IMR-90 (cell line): ENCODE results near the gene DAB1. TPM values are rescaled to one million over a fixed set of nuclear protein-coding genes. Genes with fewer than 3 reads are reported as not detected.

Experiments
- ATAC-seq: fragments of 200-7000 bp; cut with Tn5 transposase; 2 replicates; pipeline ENCODE4 v1.9.1; 2020; ENCODE audit warnings: low read depth, mild to moderate bottlenecking, moderate library complexity
- BruUV-seq: library from RNA; stranded (reverse); fragments of 400-500 nt; replicated peaks from 2 replicates; lab custom pipeline; 2021; lab: Mats Ljungman, UMichigan
- CTCF ChIA-PET: fragments of 300-600 bp; formaldehyde crosslinking; extraction: SDS; loops from one replicate; lab custom pipeline; 2021; ENCODE audit warnings: antibody characterized with exemption; lab: Yijun Ruan, JAX
- POLR2A ChIA-PET: fragments of 300-600 bp; sonication (Branson Sonifier 250); formaldehyde crosslinking; loops from one replicate; lab custom pipeline; 2022; ENCODE audit warnings: antibody characterized with exemption; ENCODE audit not compliant: unreplicated experiment; lab: Charles Lee
- DNase-seq: peaks from one replicate; pipeline ENCODE4 v3.0.0; 2013
- H2AFZ ChIP-seq: replicated peaks from 2 replicates; pipeline ENCODE3; 2013; ENCODE audit warnings: low read length, mild to moderate bottlenecking; ENCODE audit not compliant: poor library complexity
- H2AK5ac ChIP-seq: 2 replicates; pipeline ENCODE4 v1.6.1; 2013; ENCODE audit warnings: low read depth, low read length, inconsistent platforms
- H2AK9ac ChIP-seq: replicated peaks from 2 replicates; pipeline ENCODE3; 2013; ENCODE audit warnings: mild to moderate bottlenecking, low read depth, low read length, moderate library complexity; ENCODE audit not compliant: poor library complexity
- H2BK120ac ChIP-seq: 2 replicates; pipeline ENCODE4 v1.6.1; 2013; ENCODE audit warnings: low read depth, low read length, inconsistent platforms
- H2BK15ac ChIP-seq: 3 replicates; pipeline ENCODE4 v1.6.1; 2013; ENCODE audit warnings: low read depth, low read length, inconsistent platforms
- H2BK20ac ChIP-seq: 2 replicates; pipeline ENCODE4 v1.6.1; 2013; ENCODE audit warnings: low read depth, mild to moderate bottlenecking, inconsistent platforms, low read length, moderate library complexity
- H2BK5ac ChIP-seq: 2 replicates; pipeline ENCODE4 v1.6.1; 2013; ENCODE audit warnings: mild to moderate bottlenecking, low read depth, low read length, inconsistent platforms; ENCODE audit not compliant: poor library complexity, severe bottlenecking
- H3K14ac ChIP-seq: replicated peaks from 2 replicates; pipeline ENCODE4 v1.6.1; 2013; ENCODE audit warnings: low read depth, low read length, inconsistent platforms
- H3K18ac ChIP-seq: 2 replicates; pipeline ENCODE4 v1.6.1; 2013; ENCODE audit warnings: low read depth, low read length, control low read depth
- H3K23ac ChIP-seq: 2 replicates; pipeline ENCODE4 v1.6.1; 2013; ENCODE audit warnings: low read depth, low read length, inconsistent platforms
- H3K27ac ChIP-seq: 2 replicates; pipeline ENCODE4 v1.5.1; 2013; ENCODE audit warnings: mild to moderate bottlenecking, control low read depth, low read length; ENCODE audit not compliant: insufficient read depth
- H3K27me3 ChIP-seq: 2 replicates; pipeline ENCODE4 v1.6.1; 2013; ENCODE audit warnings: low read length; ENCODE audit not compliant: control insufficient read depth, insufficient read depth
- H3K36me3 ChIP-seq: 2 replicates; pipeline ENCODE4 v1.6.1; 2013; ENCODE audit warnings: low read length, mixed read lengths; ENCODE audit not compliant: control insufficient read depth, insufficient read depth
- H3K4ac ChIP-seq: 2 replicates; pipeline ENCODE4 v1.6.1; 2013; ENCODE audit warnings: low read depth, low read length, inconsistent platforms
- H3K4me1 ChIP-seq: 2 replicates; pipeline ENCODE4 v1.6.1; 2013; ENCODE audit warnings: low read length, mixed read lengths; ENCODE audit not compliant: control insufficient read depth, insufficient read depth
- H3K4me2 ChIP-seq: 2 replicates; pipeline ENCODE4 v1.6.1; 2013; ENCODE audit warnings: low read depth, mild to moderate bottlenecking, control low read depth, low read length, moderate library complexity
- H3K4me3 ChIP-seq: 2 replicates; pipeline ENCODE4 v1.5.1; 2013; ENCODE audit warnings: low read depth, mild to moderate bottlenecking, control low read depth, low read length, moderate library complexity; ENCODE audit not compliant: insufficient read depth
- H3K56ac ChIP-seq: 2 replicates; pipeline ENCODE4 v1.6.1; 2013; ENCODE audit warnings: low read length, inconsistent platforms; ENCODE audit not compliant: insufficient read depth; ENCODE audit errors: extremely low read depth
- H3K79me1 ChIP-seq, 2 experiments: 2 replicates each; pipeline ENCODE4 v1.6.1; 2013; ENCODE audit warnings: low read length in 2 of 2, inconsistent platforms in 1 of 2, low read depth in 1 of 2
- H3K9ac ChIP-seq: 2 replicates; pipeline ENCODE4 v1.6.1; 2013; ENCODE audit warnings: low read depth, low read length, control low read depth
- H3K9me1 ChIP-seq: 2 replicates; pipeline ENCODE4 v1.6.1; 2013; ENCODE audit warnings: low read length, inconsistent platforms; ENCODE audit not compliant: insufficient read depth
- H3K9me3 ChIP-seq: 2 replicates; pipeline ENCODE4 v1.6.1; 2013; ENCODE audit warnings: low read length; ENCODE audit not compliant: control insufficient read depth, insufficient read depth
- H4K20me1 ChIP-seq: 2 replicates; pipeline ENCODE4 v1.6.1; 2013; ENCODE audit warnings: low read length, inconsistent platforms; ENCODE audit not compliant: insufficient read depth
- H4K5ac ChIP-seq: 2 replicates; pipeline ENCODE4 v1.6.1; 2013; ENCODE audit warnings: mild to moderate bottlenecking, low read depth, low read length, control low read depth
- H4K8ac ChIP-seq, 2 experiments: 2 replicates each; pipeline ENCODE4 v1.6.1; 2013; ENCODE audit warnings: low read depth in 2 of 2, low read length in 2 of 2, control low read depth in 1 of 2, inconsistent platforms in 1 of 2
- H4K91ac ChIP-seq: 2 replicates; pipeline ENCODE4 v1.6.1; 2013; ENCODE audit warnings: low read depth, low read length, inconsistent platforms; ENCODE audit not compliant: insufficient read depth
- BHLHE40 ChIP-seq: fragments of 150-350 bp; IDR thresholded peaks from 2 replicates; pipeline ENCODE4 v1.6.1; 2016; ENCODE audit warnings: mild to moderate bottlenecking, low read depth, low read length
- CHD1 ChIP-seq: IDR thresholded peaks from 2 replicates; pipeline ENCODE4 v1.6.1; 2012; ENCODE audit warnings: low read depth, low read length, improper control_type of control experiment
- CTCF ChIP-seq: conservative IDR thresholded peaks from 2 replicates; pipeline ENCODE4 v1.5.1; 2012; ENCODE audit warnings: mild to moderate bottlenecking, low read depth, low read length, improper control_type of control experiment
- MAFK ChIP-seq: IDR thresholded peaks from 2 replicates; pipeline ENCODE4 v1.6.1; 2012; ENCODE audit warnings: low read depth, low read length, improper control_type of control experiment
- MAZ ChIP-seq: IDR thresholded peaks from 2 replicates; pipeline ENCODE4 v1.6.1; 2012; ENCODE audit warnings: low read depth, mild to moderate bottlenecking, low read length, improper control_type of control experiment, moderate library complexity, borderline replicate concordance
- USF2 ChIP-seq: fragments of 150-350 bp; IDR thresholded peaks from 2 replicates; pipeline ENCODE4 v1.6.1; 2017; ENCODE audit warnings: mild to moderate bottlenecking, antibody characterized with exemption, low read length, low read depth
- WGBS, 2 experiments: methylation state at CpG; one replicate each; pipeline versions ENCODE4 v1.1.5 to v1.1.7; 2013; ENCODE audit warnings: missing lambda C conversion rate in 2 of 2; ENCODE audit not compliant: insufficient read length in 1 of 2; ENCODE audit errors: extremely low coverage in 2 of 2; 5-methylcytosine and 5-hydroxymethylcytosine counted together
- dilution Hi-C: fragments of 300-500 bp; cut with HindIII; formaldehyde crosslinking; loops from one replicate; pipeline ENCODE4 v1.14.3; 2018; ENCODE audit warnings: low sequenced_read_pairs; ENCODE audit not compliant: unreplicated experiment
- in situ Hi-C: fragments of 300-500 bp; cut with MboI; formaldehyde crosslinking; loops from 3 replicates; pipeline ENCODE4 v1.14.3; 2019; ENCODE audit warnings: low sequenced_read_pairs, inconsistent platforms, mixed read lengths
- intact Hi-C: fragments of 100-400 bp; cut with micrococcal nuclease; formaldehyde crosslinking; loops from 2 replicates; pipeline ENCODE4 v1.10.0; 2022
- polyA plus RNA-seq, 3 experiments: library from polyadenylated mRNA; depleted of rRNA; stranded (reverse); fragments of >200 nt; gene quantifications; 2 replicates each; pipeline ENCODE4 v1.2.3, GENCODE V29; 2012; ENCODE audit warnings: low replicate concordance in 1 of 3
- total RNA-seq: library from RNA; depleted of rRNA; stranded (reverse); fragments of >200 nt; gene quantifications from 2 replicates; pipeline ENCODE4 v1.2.3, GENCODE V29; 2012

Gene DAB1
- total and polyA plus RNA-seq, 2 of the 4 experiments (the other 2 are of a cell fraction), result 0.18 to 0.41 TPM

- ChIA-PET POLR2A (no interaction called here), CTCF (no interaction called here)
- H3K27ac ChIP-seq, result no peak overlapping the region
- H4K91ac ChIP-seq, result no peak overlapping the region
- no TSS peak for BruUV-seq
- H3K23ac ChIP-seq, result no peak overlapping the region
- no peak overlapping the region for H3K4ac ChIP-seq
- ATAC-seq (no peak), DNase-seq (no peak)
- TF ChIP-seq MAFK, result no peak
- TF ChIP-seq BHLHE40, result no peak
- no peak for TF ChIP-seq CTCF
- TF ChIP-seq MAZ, result no peak
- TF ChIP-seq USF2, result no peak
- TF ChIP-seq CHD1, result no peak
- no CpG with 5 or more reads among the region's 2 CpGs for WGBS, 2 experiments
- H2BK15ac ChIP-seq, result no peak overlapping the region
- H4K20me1 ChIP-seq, result no peaks in the 10 kb centered on the region
- intact Hi-C loops, result no loop called here
- no peak overlapping the region for H2AK9ac ChIP-seq
- no peaks in the 10 kb centered on the region for H3K9me3 ChIP-seq
- H3K4me3 ChIP-seq, result no peak overlapping the region
- no peak overlapping the region for H4K5ac ChIP-seq
- no peak overlapping the region for H2AFZ ChIP-seq
- H3K4me1 ChIP-seq, result no peaks in the 10 kb centered on the region
- no peaks in the 10 kb centered on the region for H3K27me3 ChIP-seq
- no peak overlapping the region for H2AK5ac ChIP-seq
- H2BK5ac ChIP-seq, result no peak overlapping the region
- H3K56ac ChIP-seq, result no peak overlapping the region
- H3K9ac ChIP-seq, result no peak overlapping the region
- no peak overlapping the region for H4K8ac ChIP-seq
- H3K9me1 ChIP-seq, result 0 out of 2 replicates have a peak, but pooled peaks cover 3% of the 10 kb centered on the region
- no peak overlapping the region for H3K14ac ChIP-seq
- in situ Hi-C loops, result no loop called here
- no peaks in the 10 kb centered on the region for H3K36me3 ChIP-seq
- no peak overlapping the region for H2BK120ac ChIP-seq
- no peaks in the 10 kb centered on the region for H3K79me1 ChIP-seq
- dilution Hi-C loops, result no loop called here
- no peak overlapping the region for H2BK20ac ChIP-seq
- no peak overlapping the region for H3K4me2 ChIP-seq
- no peak overlapping the region for H3K18ac ChIP-seq
These were observed 285.3 kb downstream of the DAB1 start for GRCh38 chr1:57138432-57139078.
